Stimulated activated CD8-positive, alpha-beta memory T cell treated with anti-CD3 and anti-CD28 coated beads, Interleukin-7, amount 100 ng/mL, for 1 hour (primary cell): Measurements from ENCODE around the gene TEX2.

Experiments used
- DNase-seq, 2 donors: peaks; one replicate each; pipeline ENCODE4 v3.0.0-alpha.2; 2020; ENCODE audit warnings: low read depth in 2 of 2

Gene TEX2

GRCh38 chr17:64117981-64118979 lies 144.8 kb downstream of the TEX2 start:
- DNase-seq, result no peak

- DNase-seq, result no peak
Observed at GRCh38 chr17:64115822-64116534, 147.1 kb downstream of the TEX2 start.

DNA sequence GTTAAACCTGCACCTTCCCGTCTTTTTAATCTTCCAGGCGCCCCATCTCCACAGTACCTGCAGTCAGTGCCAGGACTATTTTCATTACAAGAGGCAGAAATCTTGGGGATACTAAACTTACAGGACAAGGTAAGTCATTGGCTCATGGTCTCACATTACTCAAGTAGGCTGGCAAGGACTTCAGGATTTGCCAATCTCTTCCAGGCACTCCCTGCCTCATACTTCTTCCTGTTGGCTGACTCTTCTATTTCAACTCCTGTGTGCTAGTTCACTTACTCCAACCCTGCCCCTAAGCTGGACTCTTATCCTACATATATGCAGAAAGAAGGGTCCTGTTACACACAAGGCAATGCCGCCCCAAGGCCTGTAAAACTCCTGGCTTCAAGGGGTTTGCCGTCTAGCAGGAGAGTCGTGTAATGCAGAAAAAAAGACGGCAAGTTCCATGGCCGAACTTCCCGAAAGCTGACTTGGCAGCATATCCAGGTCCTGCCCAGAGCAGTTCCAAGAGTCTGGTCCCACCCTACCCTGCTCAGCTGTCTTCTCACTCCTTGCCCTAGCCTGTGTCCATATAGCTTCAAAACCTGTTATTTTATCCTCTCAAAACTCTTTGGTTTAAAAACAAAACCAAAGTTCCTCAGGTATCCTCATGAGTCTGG lies 147.9 kb downstream of the TEX2 start:
- no peak for DNase-seq

DNA sequence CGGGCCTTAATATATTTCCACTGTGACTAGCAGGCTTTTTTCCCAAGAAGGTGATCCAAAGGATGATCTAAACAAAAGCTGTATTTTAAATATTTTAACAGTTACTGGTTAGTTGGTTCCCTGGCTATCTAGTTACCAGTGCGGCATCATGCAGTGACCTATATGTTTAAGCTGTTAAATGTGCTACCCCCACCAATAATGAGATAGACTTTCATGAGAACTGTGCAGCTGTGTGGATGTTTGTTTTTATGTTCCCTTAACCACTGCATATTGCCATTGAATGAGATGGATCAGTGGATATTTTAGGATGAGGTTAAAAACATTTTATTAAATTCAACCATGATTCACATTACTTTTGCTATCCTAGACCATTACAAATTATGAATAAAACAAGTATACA lies 150.1 kb downstream of the TEX2 start:
- no peak for DNase-seq

DNA sequence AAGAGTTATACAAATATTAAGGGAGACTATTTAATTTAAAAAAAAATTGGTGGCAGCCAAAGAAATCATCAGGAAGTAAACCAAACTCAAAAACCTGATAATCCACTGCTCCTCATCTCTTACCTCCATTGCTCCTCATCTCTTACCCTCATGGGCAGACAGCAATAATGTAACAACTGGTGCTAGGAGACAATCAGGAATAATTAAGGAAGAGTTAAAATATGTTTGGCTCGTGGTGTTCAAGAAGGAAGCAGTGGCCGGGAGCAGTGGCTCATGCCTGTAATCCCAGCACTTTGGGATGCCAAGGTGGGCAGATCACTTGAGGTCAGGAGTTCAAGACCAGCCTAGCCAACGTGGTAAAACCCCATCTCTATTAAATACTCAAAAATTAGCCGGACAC lies 151.2 kb downstream of the TEX2 start:
- DNase-seq, result no peak

DNA sequence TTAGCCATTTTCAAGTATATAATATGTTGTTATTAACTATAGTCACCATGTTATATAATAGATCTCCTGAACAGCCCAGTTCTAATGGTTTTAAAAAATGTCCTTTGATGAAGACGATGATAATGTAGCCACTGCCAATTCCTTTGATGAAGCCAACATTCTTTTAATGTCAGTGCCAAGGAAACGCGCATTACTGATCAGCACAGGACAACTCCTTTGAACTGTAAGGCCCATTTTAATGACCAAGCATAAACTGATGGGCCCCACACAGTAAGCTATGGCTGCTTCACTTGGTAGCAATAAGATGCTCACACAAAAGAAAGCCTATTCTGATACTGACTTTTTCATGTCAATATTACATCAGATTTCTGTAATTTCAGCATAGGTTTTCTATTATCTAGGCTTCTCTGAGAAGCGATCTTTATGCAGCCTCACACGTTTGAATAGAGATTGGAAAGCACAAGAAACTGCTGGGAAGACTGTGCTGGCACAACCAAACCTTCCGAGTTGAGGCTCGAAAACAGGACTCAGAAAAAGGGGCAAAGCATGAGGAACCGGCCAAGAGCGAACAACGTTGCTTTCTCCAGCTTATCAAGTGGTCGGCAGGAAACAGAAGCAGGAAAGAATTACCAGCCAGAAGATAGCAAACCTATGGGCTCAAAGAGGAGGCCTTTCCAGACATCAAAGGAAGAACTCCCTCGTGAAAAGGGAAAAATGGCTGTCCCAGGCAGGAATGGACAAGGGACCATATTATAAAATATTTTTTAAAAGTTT lies 152.5 kb downstream of the TEX2 start:
- DNase-seq, result no peak

- DNase-seq, result no peak
Observed at GRCh38 chr17:64109400-64109799, 153.7 kb downstream of the TEX2 start.

DNA sequence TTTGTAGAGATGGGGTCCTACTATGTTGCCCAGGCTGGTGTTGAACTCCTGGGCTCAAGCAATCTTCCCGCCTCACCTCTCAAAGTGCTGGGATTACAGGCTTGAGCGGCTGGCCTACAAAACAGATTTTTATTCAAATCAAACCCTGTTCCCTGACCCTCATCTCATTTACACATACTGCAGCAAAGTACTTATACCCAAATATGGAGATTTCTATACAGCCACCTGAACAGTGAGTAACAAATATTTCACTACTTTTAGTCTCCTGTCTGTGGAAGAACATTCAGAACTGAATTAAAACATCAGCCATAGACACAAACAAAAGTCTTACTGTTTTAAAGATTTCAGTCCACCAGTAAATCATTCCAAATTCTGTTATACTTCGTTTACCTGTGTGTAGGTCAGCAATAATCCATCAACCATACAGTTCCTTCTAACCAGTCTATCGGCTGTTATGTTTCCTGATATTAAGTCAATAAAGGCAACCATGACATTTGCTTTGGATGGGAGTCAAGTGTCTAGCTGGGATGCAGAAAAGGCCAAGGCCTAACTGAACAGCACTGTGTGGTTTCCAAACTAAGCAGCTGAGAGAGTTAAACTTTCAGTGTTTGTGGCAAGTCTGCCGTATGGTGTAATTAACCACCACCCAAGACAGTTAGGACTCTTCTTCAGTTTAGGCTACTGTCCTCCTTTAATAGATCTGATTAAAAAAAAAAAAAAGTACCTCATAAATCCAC lies 155.4 kb downstream of the TEX2 start:
- DNase-seq, result no peak

GRCh38 chr17:64106918-64107317 lies 156.1 kb downstream of the TEX2 start:
- no peak for DNase-seq

DNA sequence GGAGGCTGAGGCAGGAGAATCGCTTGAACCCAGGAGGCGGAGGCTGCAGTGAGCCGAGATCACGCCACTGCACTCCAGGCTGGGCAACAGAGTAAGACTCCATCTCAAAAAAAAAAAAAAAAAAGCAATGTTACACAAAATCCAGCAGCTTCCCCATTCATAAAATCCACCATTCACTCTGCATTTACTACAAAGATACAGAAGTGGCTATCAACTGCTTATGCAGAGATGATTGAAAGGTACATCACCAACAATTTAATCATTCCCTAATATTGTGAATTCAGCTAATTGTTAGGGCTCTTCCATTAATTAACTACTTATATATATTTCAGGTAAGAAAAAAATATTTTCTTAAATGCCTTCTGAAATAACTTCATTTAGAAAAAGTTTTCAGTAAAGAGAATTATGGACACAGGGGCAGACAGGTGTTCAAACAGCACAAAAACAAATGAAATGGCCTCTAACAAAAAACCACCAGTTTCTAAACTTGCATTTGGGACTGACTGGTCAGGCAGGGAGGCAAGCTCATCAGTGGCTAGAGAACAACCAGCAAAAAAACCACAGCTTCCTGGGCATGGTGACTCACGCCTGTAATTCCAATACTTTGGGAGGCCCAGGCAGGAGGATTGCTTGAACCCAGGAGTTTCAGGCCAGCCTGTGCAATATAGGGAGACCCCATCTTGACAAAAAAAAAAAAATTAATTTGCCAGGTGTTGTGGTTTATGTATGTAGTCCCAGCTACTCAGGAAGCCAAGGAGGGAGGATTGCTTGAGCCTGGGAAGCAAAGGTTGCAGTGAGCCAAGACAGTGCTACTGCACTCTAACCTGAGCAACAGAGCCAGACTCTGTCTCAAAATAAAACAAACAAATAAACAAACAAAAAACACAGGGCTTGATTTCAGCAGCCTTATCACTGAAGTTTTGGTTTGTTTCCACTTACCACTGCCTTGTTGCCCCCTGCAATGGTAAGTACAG lies 159.4 kb downstream of the TEX2 start:
- no peak for DNase-seq

DNA sequence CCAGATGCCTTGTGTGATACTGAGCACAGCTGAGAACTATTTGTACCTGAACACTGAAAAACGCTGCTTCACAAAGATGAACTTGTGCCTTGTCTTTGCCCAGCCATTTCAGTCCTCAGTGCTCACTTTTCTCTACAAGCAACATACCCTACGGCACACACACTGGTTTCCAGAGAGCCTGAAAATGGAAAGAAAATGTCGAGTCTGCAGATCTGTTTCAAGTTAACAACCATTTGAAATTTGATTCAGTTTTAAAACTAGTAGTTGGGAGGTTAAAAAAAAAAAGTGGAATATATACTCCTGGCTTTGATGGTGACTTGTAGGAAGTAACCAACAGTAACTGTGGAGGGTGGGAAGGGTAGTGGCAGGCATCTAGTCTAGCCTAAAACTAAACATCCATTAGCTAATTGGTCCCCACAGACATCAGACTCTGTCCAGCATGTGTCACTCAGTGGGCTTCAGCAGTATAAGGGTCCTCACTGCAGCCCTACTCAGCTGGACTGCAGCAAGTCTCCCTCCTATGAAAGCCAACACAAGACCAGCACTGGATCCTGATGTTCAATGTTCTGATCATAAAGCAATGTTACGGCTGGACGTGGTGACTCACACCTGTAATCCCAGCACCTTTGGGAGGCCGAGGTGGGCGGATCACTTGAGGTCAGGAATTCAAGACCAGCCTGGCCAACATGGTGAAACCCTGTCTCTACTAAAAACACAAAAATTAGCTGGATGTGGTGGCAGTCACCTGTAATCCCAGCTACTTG lies 160.3 kb downstream of the TEX2 start:
- DNase-seq, result no peak

- DNase-seq, result no peak
Observed at GRCh38 chr17:64099543-64099942, 163.5 kb downstream of the TEX2 start.
